Measurements from ENCODE around the gene B4GALT6.
"Not testable (repeated sequence)": the region's sequence is repeated elsewhere in the genome, so short reads cannot be mapped to it uniquely, and the experiment has no call there.

B4GALT6 gene

GRCh38 chr18:31684279-31685096, at the start of gene B4GALT6:
TSS of gene B4GALT6 (minus strand) at chr18:31684581. CDS start at chr18:31684426, 155 bp downstream.
- peak; percentile 76 for DNase-seq (ENCODE audit: low spot score)

DNA sequence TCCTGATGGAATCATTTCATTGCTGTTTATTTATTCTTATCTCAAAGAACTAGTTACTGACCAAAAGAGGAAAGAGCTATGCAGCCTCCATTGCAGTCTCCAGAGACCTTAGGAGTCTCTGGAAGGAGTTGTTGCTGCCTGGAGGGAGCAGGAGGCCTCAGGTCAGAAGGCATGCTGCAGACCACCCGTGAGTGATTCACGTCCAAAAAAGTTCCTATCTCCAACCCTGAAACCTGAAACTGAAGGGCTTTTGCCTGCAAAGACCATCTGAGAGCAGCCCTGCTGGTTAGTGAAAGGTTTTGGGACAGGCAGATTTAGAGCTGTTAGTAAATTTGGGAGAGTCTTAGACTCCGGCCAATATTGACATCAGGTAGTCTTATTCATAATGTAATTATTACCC, 47.2 kb upstream of the B4GALT6 start:
- DNase-seq (ENCODE audit: low spot score), result no peak

DNA sequence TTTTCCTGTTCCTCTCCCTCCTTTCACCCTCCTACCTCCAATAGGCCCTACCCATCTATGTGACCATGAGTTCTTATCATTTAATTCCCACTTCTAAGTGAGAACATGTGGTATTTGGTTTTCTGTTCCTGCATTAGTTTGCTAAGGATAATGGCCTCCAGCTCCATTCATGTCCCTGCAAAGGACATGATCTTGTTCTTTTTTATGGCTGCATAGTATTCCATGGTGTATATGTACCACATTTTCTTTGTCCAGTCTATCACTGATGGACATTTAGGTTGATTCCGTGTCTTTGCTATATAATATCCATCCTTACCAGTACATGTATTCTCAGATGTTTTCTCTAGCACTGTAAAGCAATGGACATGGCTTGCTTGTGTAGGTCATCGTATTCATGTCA, 44.8 kb upstream of the B4GALT6 start:
- not testable (repeated sequence) for DNase-seq (ENCODE audit: low spot score)

GRCh38 chr18:31723990-31724711, 39.8 kb upstream of the B4GALT6 start:
- DNase-seq (ENCODE audit: low spot score), result peak; percentile 29

- peak; percentile 13 for DNase-seq (ENCODE audit: low spot score)
Measured at GRCh38 chr18:31723639-31723989, 39.2 kb upstream of the B4GALT6 start.

- peak; percentile 86 for DNase-seq (ENCODE audit: low spot score)
Measured at GRCh38 chr18:31722369-31722957, 38.1 kb upstream of the B4GALT6 start.

- DNase-seq (ENCODE audit: low spot score), result no peak
Measured at GRCh38 chr18:31721601-31722000, 37.2 kb upstream of the B4GALT6 start.

DNA sequence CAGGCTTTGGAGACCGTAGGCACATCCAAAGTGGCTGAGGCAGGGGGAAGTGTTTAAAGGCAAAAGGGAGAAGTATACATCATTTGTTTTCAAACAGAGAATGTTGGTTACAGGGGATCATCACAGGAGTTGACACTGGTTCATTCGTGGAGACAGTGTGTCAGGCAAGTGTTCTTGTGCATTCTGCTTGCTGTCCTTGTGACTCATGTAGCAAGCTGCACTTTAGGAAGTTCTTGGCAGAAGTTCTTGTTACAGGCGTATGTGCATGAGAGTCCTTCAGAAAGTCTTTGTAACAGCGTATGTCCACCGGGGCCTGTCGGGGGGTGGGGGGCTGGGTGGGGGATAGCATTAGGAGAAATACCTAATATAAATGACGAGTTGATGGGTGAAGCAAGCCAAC, 36.5 kb upstream of the B4GALT6 start:
- peak; percentile 22 for DNase-seq (ENCODE audit: low spot score)

DNA sequence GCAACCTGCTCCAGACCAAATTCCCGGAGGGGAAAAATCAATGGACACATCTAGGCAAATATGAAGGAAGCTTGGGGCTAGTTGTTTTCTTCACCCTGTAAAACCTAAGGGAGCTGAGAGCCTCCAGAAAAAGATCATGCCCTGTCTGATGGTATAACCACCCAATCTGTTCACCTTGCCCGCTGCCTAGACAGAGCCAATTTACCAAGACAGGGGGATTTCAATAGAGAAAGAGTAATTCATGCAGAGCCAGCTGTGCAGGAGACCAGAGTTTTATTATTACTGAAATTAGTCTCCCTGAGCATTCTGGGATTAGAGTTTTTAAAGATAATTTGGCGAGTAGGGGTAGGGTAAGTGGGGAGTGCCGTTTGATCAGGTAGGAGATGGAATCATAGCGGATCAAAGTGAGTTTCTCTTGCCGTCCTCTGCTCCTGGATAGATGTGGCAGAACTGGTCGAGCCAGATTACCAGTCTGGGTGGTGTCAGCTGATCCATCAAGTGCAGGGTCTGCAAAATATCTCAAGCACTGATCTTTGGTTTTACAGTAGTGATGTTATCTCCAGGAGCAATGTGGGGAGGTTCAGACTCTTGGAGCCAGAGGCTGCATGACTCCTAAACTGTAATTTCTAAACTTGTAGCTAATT, 35.1 kb upstream of the B4GALT6 start:
- no peak for DNase-seq (ENCODE audit: low spot score)

DNA sequence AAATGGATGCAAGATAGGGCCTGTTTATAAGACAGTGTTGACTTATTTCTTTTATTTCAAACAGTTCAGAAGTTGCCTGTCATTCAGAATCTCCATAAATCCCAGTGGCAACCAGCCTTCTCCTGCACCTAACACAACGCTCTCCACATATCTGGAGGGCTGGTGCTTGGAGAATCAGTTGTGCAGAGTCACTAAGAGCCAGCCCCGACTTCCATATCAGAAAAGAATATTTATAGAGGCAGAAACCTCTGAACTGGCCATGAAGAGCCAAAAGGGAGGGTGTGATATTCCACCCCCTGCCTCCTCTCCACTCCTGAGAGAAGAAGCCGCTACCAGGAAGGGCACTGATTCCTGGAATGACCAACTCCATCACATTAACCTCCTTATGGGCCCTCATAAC, 34.0 kb upstream of the B4GALT6 start:
- DNase-seq (ENCODE audit: low spot score), result no peak

DNA sequence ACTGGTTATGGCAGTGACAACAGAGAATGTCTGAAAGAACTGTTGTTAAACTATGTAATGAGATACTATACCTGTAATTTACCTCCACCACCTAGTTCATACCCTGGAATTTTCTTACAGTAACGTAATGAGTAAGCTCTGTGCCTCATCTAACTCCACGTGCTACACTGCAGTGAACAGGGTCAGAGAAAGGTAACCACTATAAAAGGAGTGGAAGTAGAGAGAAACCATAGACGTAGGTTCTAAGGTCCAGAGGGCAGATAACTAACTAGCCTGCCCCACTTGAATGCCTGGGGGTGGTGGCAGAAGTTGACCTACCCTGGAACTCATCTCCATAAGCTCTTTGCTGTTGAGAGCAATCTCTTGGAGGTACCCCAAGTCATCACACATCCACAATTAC, 32.0 kb upstream of the B4GALT6 start:
- DNase-seq (ENCODE audit: low spot score), result no peak

DNA sequence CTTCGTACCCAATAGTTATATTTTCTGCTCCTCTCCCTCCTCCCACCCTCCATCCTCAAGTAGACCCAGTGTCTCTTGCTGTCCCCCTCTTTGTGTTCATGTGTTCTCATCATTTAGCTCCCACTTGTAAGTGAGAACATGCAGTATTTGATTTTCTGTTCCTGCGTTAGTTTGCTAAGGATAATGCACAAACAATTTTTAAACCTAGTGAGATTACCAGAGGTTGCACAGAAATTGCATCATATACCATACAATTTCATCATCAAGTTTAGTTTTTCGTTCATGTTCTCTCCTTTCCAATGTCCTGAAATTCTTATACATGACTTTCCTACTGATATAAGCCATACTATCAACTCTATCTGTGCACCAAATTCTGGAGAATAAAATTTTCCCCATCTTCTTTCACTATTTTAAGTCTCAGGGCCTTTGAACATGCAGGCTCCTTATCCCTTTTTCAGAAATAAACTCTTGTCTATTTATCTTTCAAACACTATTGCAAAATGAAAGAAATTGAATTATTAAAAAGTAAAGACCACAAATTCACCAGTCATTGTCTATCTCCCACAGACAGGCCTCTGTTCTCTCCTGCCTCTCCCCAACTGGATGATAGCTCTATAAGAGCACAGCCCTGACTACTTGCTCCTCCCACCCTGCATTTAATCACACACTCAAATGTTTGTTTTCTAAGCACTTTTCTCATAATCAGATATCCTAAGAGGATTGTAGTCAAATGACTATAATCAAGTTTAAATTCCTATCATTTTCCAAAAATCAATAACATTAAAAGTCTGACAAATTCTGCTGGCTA, 27.2 kb upstream of the B4GALT6 start:
- DNase-seq (ENCODE audit: low spot score), result no peak

- peak; percentile 33 for DNase-seq (ENCODE audit: low spot score)
Measured at GRCh38 chr18:31710826-31711225, 26.4 kb upstream of the B4GALT6 start.

DNA sequence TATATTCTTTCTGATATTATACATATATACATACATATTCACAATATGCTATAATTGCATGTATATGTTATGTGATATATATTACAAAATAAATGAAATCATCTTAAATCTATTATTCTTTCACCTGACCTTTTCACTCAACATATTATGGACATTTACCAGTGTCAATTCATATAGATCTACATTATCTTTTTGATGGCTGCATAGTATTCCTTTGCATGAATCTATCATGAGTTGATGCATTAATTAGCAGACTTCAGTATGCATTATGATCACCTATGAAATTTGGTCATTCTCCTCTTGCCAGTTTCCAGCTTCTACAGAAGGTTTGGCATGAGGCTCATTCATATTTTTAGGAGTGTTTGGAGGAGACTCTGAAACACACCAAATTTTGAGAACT, 23.4 kb upstream of the B4GALT6 start:
- no peak for DNase-seq (ENCODE audit: low spot score)

- DNase-seq (ENCODE audit: low spot score), result no peak
Measured at GRCh38 chr18:31702449-31702848, 18.1 kb upstream of the B4GALT6 start.

GRCh38 chr18:31701744-31702143, 17.4 kb upstream of the B4GALT6 start:
- DNase-seq (ENCODE audit: low spot score), result no peak

GRCh38 chr18:31700990-31701389, 16.6 kb upstream of the B4GALT6 start:
- DNase-seq (ENCODE audit: low spot score), result no peak

GRCh38 chr18:31697351-31698298, 13.2 kb upstream of the B4GALT6 start:
- DNase-seq (ENCODE audit: low spot score), result no peak

DNA sequence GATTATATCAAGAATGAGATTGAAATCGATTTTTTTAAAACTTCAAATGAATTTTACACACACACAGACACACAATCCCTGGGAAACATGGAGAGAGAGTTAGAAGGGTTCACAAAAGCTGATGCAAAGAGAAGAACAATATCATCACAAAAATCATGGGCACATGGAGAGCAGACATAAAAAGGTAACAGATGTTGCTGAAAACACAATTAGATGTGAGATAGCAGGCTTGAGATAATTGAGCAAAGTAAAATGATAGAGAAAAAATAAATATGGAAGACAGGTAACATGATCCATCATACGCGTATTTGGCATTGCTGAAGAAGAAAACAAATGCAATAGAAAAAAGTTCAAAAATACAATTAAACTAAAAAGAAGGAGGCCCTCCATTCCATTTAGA, 11.6 kb upstream of the B4GALT6 start:
- no peak for DNase-seq (ENCODE audit: low spot score)

DNA sequence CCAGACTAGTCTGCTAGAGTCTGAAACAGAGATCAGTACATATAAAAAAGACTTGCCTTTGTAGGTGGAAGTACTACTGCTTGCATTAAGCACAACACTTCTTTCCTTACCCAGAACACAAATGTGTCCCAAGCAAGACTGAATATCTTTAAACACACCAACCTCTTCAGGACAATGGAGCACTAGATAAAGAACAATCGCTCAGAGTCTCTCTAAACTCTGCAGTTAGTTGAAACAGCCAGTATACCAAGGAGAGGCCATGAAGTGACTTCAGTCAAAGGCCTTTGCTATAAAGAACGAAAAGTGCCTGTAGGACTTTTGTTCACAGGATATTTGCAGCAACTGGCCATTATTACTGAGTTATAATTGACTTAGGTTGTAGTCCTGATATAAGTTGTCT, 9.9 kb upstream of the B4GALT6 start:
- DNase-seq (ENCODE audit: low spot score), result no peak

DNA sequence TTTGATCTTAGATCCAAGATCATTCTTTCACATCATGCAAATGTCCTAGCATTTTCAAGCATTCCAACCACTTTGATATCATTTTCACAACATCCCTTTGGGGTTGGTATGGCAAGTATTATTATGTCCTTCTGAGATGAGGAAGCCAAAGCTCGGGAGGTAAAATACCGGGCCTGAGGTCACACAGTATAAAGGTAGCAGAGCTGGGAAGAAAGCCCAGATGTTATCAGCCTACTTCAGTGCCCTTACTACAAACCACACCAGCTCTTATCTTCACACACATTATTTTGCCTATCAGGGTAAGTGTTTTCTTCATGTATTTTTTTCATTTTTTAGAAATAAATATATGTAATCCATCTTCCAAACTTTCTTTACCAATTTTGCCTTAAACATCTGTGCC, 4.2 kb upstream of the B4GALT6 start:
- no peak for DNase-seq (ENCODE audit: low spot score)
